C4-2B (cell line): ENCODE data around the gene ANKRD33B.

Source experiments
- H3K27ac ChIP-seq: fragments of 450-650 bp; 2 replicates; pipeline ENCODE4 v1.5.1; 2017
- CTCF ChIP-seq: fragments of 450-650 bp; conservative IDR thresholded peaks from 2 replicates; pipeline ENCODE4 v1.5.1; 2017; ENCODE audit warnings: mild to moderate bottlenecking
- ZFX ChIP-seq: fragments of 450-650 bp; IDR thresholded peaks from 2 replicates; pipeline ENCODE4 v1.6.1; 2017

Gene ANKRD33B

GRCh38 chr5:10681731-10682679 is 118.1 kb downstream of the ANKRD33B start:
- H3K27ac ChIP-seq: no peak overlapping the region
- TF ChIP-seq CTCF (no peak), ZFX (no peak)

GRCh38 chr5:10682801-10683525 is 119.1 kb downstream of the ANKRD33B start:
- H3K27ac ChIP-seq: no peak overlapping the region

GRCh38 chr5:10684303-10685086 is 120.6 kb downstream of the ANKRD33B start:
- no peak for TF ChIP-seq CTCF
- TF ChIP-seq ZFX: no peak
- H3K27ac ChIP-seq: no peak overlapping the region

More at GRCh38 chr5:10682801-10683525, 119.1 kb downstream of the ANKRD33B start:
- TF ChIP-seq CTCF (no peak), ZFX (no peak)

- no peak overlapping the region for H3K27ac ChIP-seq
- TF ChIP-seq CTCF (no peak), ZFX (no peak)
Measured at GRCh38 chr5:10685115-10685521, 121.2 kb downstream of the ANKRD33B start.

GRCh38 chr5:10686890-10687289 is 123.0 kb downstream of the ANKRD33B start:
- H3K27ac ChIP-seq: no peak overlapping the region
- TF ChIP-seq ZFX (no peak), CTCF (no peak)

- TF ChIP-seq ZFX (no peak), CTCF (no peak)
- no peak overlapping the region for H3K27ac ChIP-seq
Measured at GRCh38 chr5:10688651-10689171, 124.8 kb downstream of the ANKRD33B start.
